NCI-H748 treated with DMSO at 0.1 percent for 48 hours (cell line): ENCODE data around the gene KLF4.

ENCODE experiments used
- DNase-seq: peaks from one replicate; lab custom pipeline; 2025; lab: John Stamatoyannopoulos, UW

Gene KLF4

DNA sequence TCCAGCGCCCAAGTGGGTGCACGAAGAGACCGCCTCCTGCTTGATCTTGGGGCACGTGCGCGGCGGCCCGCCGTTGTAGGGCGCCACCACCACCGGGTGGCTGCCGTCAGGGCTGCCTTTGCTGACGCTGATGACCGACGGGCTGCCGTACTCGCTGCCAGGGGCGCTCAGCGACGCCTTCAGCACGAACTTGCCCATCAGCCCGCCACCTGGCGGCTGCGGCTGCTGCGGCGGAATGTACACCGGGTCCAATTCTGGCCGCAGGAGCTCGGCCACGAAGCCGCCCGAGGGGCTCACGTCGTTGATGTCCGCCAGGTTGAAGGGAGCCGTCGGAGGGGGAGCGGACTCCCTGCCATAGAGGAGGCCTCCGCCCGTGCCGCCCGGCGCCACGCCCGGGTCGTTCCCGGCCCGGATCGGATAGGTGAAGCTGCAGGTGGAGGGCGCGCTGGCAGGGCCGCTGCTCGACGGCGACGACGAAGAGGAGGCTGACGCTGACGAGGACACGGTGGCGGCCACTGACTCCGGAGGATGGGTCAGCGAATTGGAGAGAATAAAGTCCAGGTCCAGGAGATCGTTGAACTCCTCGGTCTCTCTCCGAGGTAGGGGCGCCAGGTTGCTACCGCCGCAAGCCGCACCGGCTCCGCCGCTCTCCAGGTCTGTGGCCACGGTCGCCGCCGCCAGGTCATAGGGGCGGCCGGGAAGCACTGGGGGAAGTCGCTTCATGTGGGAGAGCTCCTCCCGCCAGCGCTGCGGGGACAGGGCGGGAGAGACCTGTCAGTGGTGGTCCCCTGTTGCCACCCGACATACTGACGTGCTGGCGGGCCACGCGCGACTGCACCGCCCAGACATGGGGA lies 1.8 kb downstream of the KLF4 start:
- peak; percentile 64 for DNase-seq

DNA sequence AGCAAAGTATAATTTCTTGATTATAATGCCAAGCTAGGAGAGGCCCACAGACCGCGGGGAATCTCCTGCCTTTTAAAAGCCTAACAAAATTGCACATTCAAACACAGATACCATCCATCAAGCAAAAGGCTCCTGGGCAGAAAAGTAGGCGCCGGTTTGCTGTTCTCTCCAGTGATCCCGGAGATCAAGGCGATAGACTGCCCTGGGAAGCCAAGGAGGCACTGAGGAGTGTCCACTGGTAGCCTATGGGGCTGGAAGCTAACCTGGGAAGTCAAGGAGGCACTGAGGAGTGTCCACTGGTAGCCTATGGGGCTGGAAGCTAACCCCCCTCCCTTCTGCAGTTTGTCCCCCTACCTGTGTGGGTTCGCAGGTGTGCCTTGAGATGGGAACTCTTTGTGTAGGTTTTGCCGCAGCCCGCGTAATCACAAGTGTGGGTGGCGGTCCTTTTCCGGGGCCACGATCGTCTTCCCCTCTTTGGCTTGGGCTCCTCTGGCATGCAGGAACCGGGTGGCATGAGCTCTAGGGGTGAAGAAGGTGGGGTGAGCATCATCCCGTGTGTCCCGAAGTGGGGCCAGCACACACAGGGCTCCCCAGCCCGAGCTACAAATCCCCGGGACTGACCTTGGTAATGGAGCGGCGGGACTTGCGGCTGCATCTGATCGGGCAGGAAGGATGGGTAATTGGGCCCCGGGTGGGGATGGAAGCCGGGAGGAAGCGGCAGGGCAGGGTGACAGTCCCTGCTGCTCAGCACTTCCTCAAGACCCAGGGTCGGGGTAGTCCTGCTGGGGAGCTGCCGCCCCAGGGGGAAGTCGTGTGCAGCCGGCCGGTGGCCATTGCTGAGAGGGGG lies 2.7 kb downstream of the KLF4 start:
- DNase-seq, result peak; percentile 55

- DNase-seq, result no peak
Observed at GRCh38 chr9:107485458-107486043, 4.0 kb downstream of the KLF4 start.

DNA sequence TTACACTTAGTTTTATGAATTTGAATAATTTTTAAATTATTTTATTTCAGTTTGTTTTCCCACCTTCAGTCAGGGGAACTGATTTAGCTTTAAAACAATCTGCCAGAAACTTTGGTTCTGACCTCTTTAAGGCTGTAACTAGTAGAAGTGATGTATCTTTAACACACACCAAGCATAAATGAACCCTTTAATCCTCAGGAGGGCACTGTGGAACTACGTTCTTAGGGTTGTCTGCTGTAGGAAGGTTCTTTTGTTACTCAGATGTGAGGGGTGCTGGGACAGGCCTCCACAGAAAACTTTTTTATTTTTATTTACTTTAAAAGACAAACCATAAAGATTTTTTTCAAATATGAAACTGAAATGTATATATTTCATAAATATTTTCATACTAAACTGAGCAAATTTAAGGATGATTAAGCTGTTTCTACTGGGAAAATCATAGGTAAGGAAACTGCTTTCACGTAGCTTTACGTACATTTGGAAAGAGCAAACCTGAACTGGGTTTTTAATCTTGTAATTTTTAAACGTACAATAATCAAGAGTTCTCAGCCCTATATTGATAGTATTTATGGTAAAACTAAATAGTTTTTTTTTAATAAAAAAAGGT lies 5.3 kb downstream of the KLF4 start:
- DNase-seq, result peak; percentile 82

- no peak for DNase-seq
Observed at GRCh38 chr9:107483666-107484065, 5.9 kb downstream of the KLF4 start.

- DNase-seq, result no peak
Observed at GRCh38 chr9:107481035-107481434, 8.5 kb downstream of the KLF4 start.

DNA sequence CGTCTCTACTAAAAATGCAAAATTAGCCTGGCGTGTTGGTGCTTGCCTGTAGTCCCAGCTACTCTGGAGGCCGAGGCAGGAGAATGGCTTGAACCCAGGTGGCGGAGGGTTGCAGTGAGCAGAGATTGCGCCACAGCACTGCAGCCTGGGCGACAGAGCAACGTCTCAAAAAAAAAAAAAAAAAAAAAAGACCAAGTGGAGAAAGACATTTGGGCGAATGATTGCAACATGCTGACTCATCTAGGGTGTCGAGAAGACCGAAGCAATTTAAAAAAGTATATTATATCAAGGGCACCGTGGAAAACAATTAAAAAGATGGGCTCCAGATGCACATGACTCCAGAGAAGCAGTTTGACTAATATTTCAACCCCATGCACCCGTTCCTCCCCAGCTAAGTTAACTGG lies 9.2 kb downstream of the KLF4 start:
- no peak for DNase-seq

GRCh38 chr9:107478805-107479204 lies 10.8 kb downstream of the KLF4 start:
- DNase-seq, result no peak

DNA sequence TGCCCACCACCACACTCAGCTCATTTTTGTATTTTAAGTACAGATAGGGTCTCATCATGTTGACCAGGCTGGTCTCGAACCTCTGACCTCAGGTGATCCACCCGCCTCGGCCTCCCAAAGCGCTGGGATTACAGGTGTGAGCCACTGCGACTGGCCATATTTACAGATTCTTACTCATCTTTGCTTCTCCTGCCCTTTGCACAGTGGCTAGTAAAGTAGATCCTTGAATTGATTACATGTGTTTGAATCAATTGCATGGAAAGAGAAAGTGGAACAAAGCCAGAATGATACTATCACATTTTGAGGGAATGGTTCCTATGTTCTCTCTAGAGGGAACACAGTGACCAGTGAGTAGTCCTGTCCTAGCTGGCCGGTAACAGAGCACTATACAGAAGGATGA lies 15.4 kb downstream of the KLF4 start:
- DNase-seq, result no peak

DNA sequence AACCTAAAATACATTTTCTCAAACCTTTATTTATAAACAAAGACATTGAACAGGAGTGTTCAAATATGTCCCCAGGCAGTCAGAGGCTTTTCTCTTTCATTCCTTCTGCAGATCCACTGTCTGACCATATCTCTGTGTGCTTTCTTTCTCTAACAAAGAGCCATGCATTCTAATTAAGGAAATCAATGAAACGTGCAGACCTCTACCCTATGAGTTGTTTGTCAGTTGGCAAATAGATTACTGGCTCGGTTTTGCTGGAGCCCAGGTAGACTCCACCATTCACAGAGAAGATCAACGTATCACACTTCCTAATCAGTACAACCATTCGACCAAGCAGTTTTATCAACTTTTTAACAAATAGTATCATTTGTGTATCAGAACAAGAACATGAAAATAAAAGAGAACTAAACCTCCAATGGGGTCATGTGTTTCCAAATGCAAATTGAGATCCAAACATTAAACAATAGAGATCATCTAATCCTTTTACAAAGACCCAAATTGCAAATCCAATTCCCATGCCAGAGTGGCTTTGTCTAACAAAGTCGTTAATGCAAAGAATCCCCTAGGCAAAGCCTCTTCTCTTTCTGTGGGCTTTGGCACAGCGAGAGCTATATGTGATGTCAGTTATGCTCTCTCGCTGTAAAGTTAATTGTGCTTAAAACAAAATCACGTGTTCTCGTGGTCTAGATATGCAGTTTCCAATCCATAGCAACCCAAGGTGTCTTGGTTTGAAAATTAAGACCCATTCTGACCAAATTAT lies 16.8 kb downstream of the KLF4 start:
- DNase-seq, result peak; percentile 71

GRCh38 chr9:107471552-107471951 lies 18.0 kb downstream of the KLF4 start:
- no peak for DNase-seq

DNA sequence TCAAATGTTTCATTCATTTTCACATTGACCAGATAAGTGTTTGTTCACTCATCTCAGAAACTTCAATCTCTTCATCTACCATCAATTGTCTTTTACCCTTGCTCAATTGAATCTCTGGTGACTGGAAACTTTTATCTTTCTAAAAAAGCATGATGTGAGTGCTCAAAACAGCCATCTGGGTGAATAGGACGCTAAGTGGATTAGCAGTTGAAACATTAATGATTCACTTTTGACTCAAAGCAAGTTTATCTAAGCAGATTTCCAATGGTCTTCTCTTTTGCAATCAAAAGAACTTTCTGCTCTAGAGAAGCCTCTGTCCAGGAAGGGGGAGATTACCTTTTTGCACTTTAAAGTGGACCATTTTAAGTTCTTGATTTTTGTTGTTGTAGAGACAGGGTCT lies 22.2 kb downstream of the KLF4 start:
- DNase-seq, result no peak

DNA sequence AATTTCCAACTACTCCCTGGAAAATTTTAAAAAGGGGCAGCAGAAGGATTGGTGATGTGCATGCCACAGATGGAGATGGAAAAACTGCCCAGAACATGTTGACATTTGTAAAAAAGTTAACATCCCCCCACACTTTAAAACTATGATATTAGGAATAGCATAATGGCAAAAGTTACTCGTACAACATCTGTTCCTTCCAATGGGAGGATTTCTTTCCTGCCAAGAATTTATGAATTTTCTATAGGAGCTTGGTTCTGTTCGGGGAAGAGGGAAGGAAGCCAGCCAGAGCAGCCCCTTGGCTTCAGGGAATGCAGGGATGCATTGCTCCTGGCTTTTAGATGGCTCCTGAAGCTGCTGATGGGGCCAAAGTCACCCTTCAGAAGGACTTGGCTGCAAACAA lies 22.7 kb downstream of the KLF4 start:
- DNase-seq, result no peak

DNA sequence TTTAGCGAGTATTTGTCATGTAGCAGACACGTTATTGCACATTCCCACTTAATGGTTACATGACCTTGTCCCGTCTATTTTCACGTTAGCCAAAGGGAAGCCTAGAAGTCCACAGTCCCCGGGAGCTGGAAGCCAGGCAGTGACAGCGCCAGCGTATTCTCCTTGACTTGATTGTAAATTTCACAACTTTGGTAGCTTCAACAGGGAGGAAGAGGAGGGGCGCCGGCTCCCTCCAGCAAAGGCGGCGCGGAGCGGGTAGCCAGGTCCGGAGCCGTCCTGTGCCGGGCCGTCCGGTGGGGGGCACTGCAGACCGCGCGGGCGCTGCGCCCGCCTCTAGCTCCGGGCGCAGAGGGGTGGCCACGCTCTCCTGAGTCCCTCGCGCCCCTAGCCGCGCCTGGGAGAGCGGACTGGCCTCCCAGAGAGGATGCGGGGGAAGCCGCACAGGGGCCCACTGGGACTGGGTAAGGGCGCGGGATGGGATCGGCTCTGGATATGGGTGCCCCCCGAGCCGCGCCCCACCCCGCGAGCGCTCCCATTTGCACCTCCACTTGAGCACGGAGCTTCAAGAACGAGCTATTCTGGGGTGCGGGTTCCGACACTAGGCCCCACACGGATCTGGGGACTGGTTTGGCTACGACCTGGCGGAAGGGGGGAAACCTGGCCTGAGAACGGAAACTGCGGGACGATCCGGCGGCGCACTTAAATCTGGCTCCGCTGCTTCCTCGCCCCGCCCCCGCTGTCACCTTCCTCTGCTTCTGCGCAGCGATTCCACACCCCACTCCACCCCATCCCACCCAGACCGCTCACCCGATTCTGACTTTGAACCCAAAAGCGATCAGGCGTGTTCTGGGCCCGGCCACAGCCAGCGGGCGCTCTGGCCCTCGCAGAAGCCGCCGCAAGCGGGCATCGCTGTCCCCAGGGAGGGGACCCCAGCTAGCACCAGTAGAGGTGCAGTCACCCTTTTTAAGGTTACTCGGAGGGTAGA lies 23.8 kb downstream of the KLF4 start:
- no peak for DNase-seq

GRCh38 chr9:107464516-107464915 lies 25.1 kb downstream of the KLF4 start:
- no peak for DNase-seq

DNA sequence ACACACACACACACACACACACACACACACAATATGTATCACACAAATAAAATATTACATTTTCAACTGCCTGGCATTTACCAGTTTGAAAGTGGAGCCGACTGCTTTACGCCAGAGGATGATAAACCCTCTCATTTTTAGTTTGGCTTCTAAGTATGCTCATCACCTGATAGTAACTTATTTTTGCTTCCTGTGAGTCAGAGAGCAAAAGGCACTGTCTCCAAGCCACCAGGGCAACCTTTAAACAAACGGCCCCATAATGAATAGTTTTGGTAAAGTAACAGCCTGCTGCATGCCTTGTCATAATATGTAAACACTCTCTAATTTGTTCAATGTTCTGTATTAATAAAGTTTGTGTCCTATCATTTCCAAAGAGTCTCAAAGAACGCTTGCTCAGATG lies 26.9 kb downstream of the KLF4 start:
- no peak for DNase-seq

- no peak for DNase-seq
Observed at GRCh38 chr9:107460153-107461023, 29.2 kb downstream of the KLF4 start.

GRCh38 chr9:107455425-107456135 lies 34.0 kb downstream of the KLF4 start:
- no peak for DNase-seq

GRCh38 chr9:107453479-107453878 lies 36.1 kb downstream of the KLF4 start:
- DNase-seq, result no peak
